ENCODE results near the gene INTS3. TPM values are rescaled to one million over a fixed set of nuclear protein-coding genes. Genes with fewer than 3 reads are reported as not detected.

The INTS3 gene
- total RNA-seq, 2 donors from 2014 or later = 62.6 to 70.8 TPM

- Mint-ChIP-seq H3K36me3 (ENCODE audit: insufficient read depth in 2 of 2) (peaks cover 0 to 6% of the 10 kb centered on the region in 2 donors), H3K27me3 (ENCODE audit: low read depth) (no peaks in the 10 kb centered on the region), H3K27ac (peak overlapping the region; percentile 84), H3K9me3 (no peaks in the 10 kb centered on the region), H3K4me1 (ENCODE audit: low read depth) (peaks cover 44% of the 10 kb centered on the region), H3K4me3 (no peak overlapping the region)
- ATAC-seq (replicated peaks in 1 of 2) (no peak), DNase-seq (no peak)
These were observed 75.7 kb downstream of the INTS3 start for GRCh38 chr1:153803470-153804056.

DNA sequence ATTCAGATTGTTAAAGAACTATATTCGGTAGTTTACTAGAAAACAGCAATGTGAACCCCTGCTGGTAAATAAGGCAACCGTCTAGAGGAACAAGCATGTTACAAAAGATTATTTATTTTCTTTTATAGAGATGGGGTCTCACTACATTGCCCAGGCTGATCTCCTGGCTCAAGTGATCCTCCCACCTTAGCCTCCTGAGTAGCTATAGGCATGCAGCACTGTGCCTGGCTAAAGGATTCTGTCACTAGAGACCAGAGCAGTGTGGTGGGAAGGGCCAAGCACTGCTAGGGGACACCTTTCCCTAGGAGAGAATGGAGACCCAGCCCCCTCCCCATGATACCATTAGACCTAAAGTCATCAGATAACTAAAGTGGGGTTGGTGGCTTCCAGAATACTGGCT is 76.3 kb downstream of the INTS3 start:
- H3K9me3 Mint-ChIP-seq = no peaks in the 10 kb centered on the region
- peak overlapping the region; percentile 84 for H3K27ac Mint-ChIP-seq
- no peaks in the 10 kb centered on the region for H3K27me3 Mint-ChIP-seq (ENCODE audit: low read depth)
- peaks cover 41% of the 10 kb centered on the region for H3K4me1 Mint-ChIP-seq (ENCODE audit: low read depth)
- H3K4me3 Mint-ChIP-seq = peak overlapping the region; percentile 17 to 50
- DNase-seq (no peak), ATAC-seq (replicated peaks in 1 of 2) (no peak)
- H3K36me3 Mint-ChIP-seq (ENCODE audit: insufficient read depth in 2 of 2) = peaks cover 0 to 6% of the 10 kb centered on the region in 2 donors

- Mint-ChIP-seq H3K9me3 (no peaks in the 10 kb centered on the region), H3K27me3 (ENCODE audit: low read depth) (no peaks in the 10 kb centered on the region), H3K36me3 (ENCODE audit: insufficient read depth in 2 of 2) (peaks cover 0 to 10% of the 10 kb centered on the region in 2 donors), H3K4me1 (ENCODE audit: low read depth) (peaks cover 41% of the 10 kb centered on the region), H3K27ac (peak overlapping the region; percentile 99), H3K4me3 (peak overlapping the region; percentile 77 to 93)
- ATAC-seq (replicated peaks in 1 of 2) = peak; percentile 97 to 98
- peak; percentile 89 to 90 for DNase-seq
These were observed 77.3 kb downstream of the INTS3 start for GRCh38 chr1:153805042-153805745.

GRCh38 chr1:153805886-153806719 is 78.3 kb downstream of the INTS3 start:
- Mint-ChIP-seq H3K27me3 (ENCODE audit: low read depth) (no peaks in the 10 kb centered on the region), H3K4me3 (peak overlapping the region; percentile 77 to 93), H3K4me1 (ENCODE audit: low read depth) (peaks cover 41% of the 10 kb centered on the region), H3K27ac (peak overlapping the region; percentile 99), H3K9me3 (no peaks in the 10 kb centered on the region), H3K36me3 (ENCODE audit: insufficient read depth in 2 of 2) (peaks cover 0 to 11% of the 10 kb centered on the region in 2 donors)
- ATAC-seq (replicated peaks in 1 of 2) = peak; percentile 25 to 28
- DNase-seq = no peak

DNA sequence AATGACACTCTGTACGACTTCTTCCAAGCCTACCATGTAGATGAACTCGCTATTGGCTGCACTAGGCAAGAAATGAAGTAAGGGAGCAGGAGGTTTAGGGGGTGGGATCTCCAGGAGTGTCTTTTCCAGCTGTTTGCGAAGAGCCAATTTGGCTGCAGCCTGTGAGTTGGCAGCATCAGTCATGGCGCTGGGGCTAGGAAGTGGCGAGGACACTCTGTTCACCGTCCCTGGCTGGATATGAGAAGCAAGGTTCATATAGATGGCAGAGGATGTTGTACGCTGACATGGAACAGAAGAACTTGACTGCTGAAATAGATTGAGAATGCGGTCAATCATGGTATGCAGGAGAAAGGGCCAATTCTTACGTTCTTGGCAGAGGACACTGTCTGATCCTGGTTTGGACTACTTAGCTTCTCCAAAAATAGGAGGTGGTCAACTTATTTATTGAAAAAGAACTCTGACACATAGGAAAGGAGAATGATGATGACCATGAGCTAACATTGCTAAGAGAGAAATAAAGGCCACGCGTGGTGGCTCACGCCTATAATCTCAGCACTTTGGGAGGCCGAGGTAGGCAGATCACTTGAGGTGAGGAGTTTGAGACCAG is 88.5 kb downstream of the INTS3 start:
- H3K9me3 Mint-ChIP-seq = no peaks in the 10 kb centered on the region
- no peaks in the 10 kb centered on the region for H3K27me3 Mint-ChIP-seq (ENCODE audit: low read depth)
- DNase-seq = no peak
- H3K4me3 Mint-ChIP-seq = no peak overlapping the region
- no peak overlapping the region for H3K27ac Mint-ChIP-seq
- no peak for ATAC-seq (replicated peaks in 1 of 2)
- H3K36me3 Mint-ChIP-seq (ENCODE audit: insufficient read depth in 2 of 2) = peaks cover 14 to 27% of the 10 kb centered on the region in 2 donors
- no peaks in the 10 kb centered on the region for H3K4me1 Mint-ChIP-seq (ENCODE audit: low read depth)

- Mint-ChIP-seq H3K4me1 (ENCODE audit: low read depth) (no peaks in the 10 kb centered on the region), H3K27me3 (ENCODE audit: low read depth) (no peaks in the 10 kb centered on the region), H3K36me3 (ENCODE audit: insufficient read depth in 2 of 2) (peaks cover 12 to 22% of the 10 kb centered on the region in 2 donors), H3K9me3 (no peaks in the 10 kb centered on the region), H3K4me3 (no peak overlapping the region), H3K27ac (peak overlapping the region; percentile 42)
- DNase-seq (no peak), ATAC-seq (replicated peaks in 1 of 2) (no peak)
These were observed 91.0 kb downstream of the INTS3 start for GRCh38 chr1:153818876-153819275.

Other genes starting within 250 kb of the INTS3 start
- 100 to 1,000 TPM; 219 to 358 TPM for gene S100A6, start 192.1 kb upstream of the INTS3 start, total RNA-seq
- 1 to 10 TPM; 2.8 to 4.4 TPM for gene S100A5, start 187.1 kb upstream of the INTS3 start, total RNA-seq
- 100 to 1,000 TPM in 1 of 2 donors, 10 to 100 TPM in 1; 96.1 to 198 TPM for gene S100A4, start 182.2 kb upstream of the INTS3 start, total RNA-seq
- not detected for gene S100A3, start 178.8 kb upstream of the INTS3 start, total RNA-seq
- 1 to 10 TPM; 1.7 to 5.0 TPM for gene S100A2, start 162.2 kb upstream of the INTS3 start, total RNA-seq
- gene S100A16, start 114.9 kb upstream of the INTS3 start, total RNA-seq = not detected
- gene S100A14, start 111.7 kb upstream of the INTS3 start, total RNA-seq = 1 to 10 TPM in 1 of 2 donors, under 1 TPM in 1; 0.26 to 1.4 TPM
- gene S100A13, start 100.5 kb upstream of the INTS3 start, total RNA-seq = 10 to 100 TPM; 13.5 to 16.4 TPM
- not detected for gene S100A1, start 99.6 kb upstream of the INTS3 start, total RNA-seq
- gene CHTOP, start 94.0 kb upstream of the INTS3 start, total RNA-seq = 100 to 1,000 TPM in 1 of 2 donors, 10 to 100 TPM in 1; 95.8 to 107 TPM
- gene SNAPIN, start 69.3 kb upstream of the INTS3 start, total RNA-seq = 10 to 100 TPM; 31.1 to 31.8 TPM
- 100 to 1,000 TPM; 245 to 312 TPM for gene ILF2, start 57.1 kb upstream of the INTS3 start, total RNA-seq
- gene NPR1, start 49.4 kb upstream of the INTS3 start, total RNA-seq = under 1 TPM; 0.07 to 0.29 TPM
- gene SLC27A3, start 47.4 kb downstream of the INTS3 start, total RNA-seq = 1 to 10 TPM; 5.6 to 8.3 TPM
- gene GATAD2B, start 194.9 kb downstream of the INTS3 start, total RNA-seq = 100 to 1,000 TPM in 1 of 2 donors, 10 to 100 TPM in 1; 87.4 to 106 TPM
- gene DENND4B, start 218.7 kb downstream of the INTS3 start, total RNA-seq = 100 to 1,000 TPM; 105 to 108 TPM
- 100 to 1,000 TPM; 107 to 121 TPM for gene CRTC2, start 230.6 kb downstream of the INTS3 start, total RNA-seq
- 10 to 100 TPM; 86.5 to 90.7 TPM for gene SLC39A1, start 235.5 kb downstream of the INTS3 start, total RNA-seq
- gene CREB3L4, start 239.9 kb downstream of the INTS3 start, total RNA-seq = 10 to 100 TPM; 13.7 to 13.9 TPM
- gene JTB, start 249.6 kb downstream of the INTS3 start, total RNA-seq = 100 to 1,000 TPM; 130 to 133 TPM